ENCODE data around the gene WASF1. TPM values are rescaled to one million over a fixed set of nuclear protein-coding genes. Genes with fewer than 3 reads are reported as not detected.
"Not testable (repeated sequence)": the region's sequence is repeated elsewhere in the genome, so short reads cannot be mapped to it uniquely, and the experiment has no call there.

The WASF1 gene
- total RNA-seq, 1 donor from 2014 or later, result 5.9 TPM

DNA sequence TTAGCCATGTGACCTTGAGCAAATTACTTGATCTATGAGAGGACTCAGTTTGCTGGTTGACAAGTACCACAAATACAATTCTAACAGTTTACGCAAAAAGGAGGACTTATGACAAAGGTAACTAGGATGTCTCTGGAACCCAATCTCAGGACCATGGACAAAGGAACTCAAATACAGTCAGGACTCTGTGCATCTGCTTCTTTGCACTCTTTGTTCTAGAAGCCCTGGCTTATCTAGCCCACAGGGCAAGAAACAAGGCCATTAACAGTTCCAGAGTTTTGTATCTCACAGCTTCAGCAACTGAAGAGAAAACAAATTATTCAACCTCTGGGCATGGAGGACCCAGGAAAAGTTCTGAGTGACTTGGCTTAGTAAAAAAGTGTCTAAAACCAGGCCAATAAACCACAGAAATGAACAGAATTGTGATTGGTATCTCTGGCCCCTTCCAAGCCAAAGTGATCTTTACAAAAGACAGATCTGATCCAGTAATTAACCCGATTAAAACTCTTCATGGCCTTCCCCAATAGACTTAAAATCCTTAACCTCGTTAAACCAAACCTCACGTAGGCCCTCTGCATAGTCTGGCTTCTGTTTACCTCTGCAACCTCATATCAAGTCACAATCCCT is 5.9 kb downstream of the WASF1 start:
- no peak for DNase-seq (ENCODE audit: low spot score)

GRCh38 chr6:110170081-110170480 is 9.4 kb downstream of the WASF1 start:
- no peak for DNase-seq (ENCODE audit: low spot score)

DNA sequence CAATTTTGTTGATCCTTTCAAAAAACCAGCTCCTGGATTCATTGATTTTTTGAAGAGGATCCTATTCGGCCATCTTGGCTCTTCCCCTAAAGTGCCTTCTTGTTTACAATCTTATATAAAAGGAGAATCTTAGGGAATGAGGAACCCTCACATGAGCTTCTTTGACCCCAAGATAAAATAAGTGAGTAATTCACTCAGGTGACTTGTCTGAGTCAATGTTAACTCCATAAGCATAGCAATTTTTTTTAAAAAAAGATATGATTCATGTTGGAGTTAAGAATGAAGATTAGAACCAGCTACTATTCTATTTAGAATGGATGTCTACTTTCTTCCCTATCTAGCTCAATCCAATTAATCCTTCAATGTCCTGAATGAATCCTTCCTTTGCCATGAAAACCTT is 21.0 kb downstream of the WASF1 start:
- no peak for DNase-seq (ENCODE audit: low spot score)

DNA sequence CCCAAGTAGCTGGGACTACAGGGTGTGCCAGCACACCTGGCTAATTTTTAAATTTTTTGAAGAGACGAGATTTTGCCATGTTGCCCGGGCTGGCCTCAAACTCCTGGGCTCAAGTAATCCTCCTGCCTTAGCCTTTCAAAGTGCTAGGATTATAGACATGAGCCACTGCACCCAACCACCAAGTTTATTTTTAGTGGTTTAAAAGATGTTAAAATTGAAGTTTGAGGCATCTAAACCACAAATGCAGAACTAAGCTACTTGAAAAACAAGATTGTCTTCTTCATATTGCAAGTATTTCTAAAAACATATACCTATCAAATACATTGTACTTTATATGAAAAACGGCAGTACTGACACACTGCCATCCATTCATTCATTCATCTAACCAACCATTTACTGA is 31.6 kb downstream of the WASF1 start:
- DNase-seq (ENCODE audit: low spot score), result no peak

GRCh38 chr6:110140650-110141049 is 38.8 kb downstream of the WASF1 start:
- no peak for DNase-seq (ENCODE audit: low spot score)

GRCh38 chr6:110139052-110139451 is 40.4 kb downstream of the WASF1 start:
- DNase-seq (ENCODE audit: low spot score), result no peak

- DNase-seq (ENCODE audit: low spot score), result no peak
Observed at GRCh38 chr6:110137924-110138887, 41.3 kb downstream of the WASF1 start.

DNA sequence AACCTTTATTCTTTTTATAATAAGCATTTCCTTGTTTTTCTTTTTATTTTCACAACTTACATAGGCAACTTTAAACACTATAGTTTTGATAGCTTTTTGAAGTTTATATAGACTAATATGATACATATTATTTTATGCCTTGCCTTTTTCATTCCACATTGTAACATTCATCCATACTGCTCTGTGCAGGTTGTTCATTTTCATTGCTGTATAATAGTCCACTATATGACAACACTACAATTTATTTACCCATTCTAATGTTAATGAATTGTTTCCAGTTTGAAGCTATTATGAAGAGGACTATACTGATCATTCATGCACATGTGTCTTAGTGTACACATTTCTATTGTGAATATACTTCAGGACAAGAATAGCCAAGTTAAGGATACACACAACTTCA is 49.1 kb downstream of the WASF1 start:
- DNase-seq (ENCODE audit: low spot score), result no peak

DNA sequence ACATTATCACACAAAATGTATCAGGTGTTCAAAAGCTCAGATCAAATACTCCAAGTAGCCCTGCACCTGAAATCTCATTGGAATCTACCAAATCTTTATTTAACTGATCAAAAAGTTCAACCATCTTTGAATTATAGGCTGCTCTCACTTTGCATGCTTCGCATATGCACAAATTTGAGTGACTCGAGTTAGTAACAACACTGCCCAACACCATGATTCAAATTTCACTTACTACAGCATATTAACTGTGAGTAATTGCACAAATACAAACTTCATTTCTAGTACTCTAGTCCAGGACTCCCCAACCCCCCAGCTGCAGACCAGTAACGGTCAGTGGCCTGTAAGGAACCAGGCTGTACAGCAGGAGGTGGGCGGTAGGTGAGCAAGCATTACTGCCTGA is 51.1 kb downstream of the WASF1 start:
- no peak for DNase-seq (ENCODE audit: low spot score)

DNA sequence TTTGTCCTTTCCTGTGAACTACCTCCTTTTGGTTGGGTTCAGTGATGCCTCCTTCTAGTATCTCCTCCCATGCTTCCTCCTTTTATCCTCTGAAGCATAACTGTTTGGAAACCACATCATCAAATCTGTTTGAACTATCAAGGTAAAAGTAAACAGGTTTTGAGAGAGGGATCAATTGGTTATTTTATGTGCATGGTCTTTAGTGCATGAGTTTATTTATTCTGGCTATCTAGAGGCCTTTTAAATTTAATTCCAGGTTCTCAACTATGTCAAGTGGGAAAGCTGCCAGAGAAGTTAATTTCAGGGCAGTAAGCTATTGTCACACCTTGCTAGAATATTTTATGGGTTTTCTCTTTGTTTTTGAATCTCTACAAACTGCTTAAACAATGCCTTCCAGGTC is 54.1 kb downstream of the WASF1 start:
- no peak for DNase-seq (ENCODE audit: low spot score)

GRCh38 chr6:110121655-110122054 is 57.8 kb downstream of the WASF1 start:
- DNase-seq (ENCODE audit: low spot score), result not testable (repeated sequence)

GRCh38 chr6:110116258-110116657 is 63.2 kb downstream of the WASF1 start:
- no peak for DNase-seq (ENCODE audit: low spot score)

DNA sequence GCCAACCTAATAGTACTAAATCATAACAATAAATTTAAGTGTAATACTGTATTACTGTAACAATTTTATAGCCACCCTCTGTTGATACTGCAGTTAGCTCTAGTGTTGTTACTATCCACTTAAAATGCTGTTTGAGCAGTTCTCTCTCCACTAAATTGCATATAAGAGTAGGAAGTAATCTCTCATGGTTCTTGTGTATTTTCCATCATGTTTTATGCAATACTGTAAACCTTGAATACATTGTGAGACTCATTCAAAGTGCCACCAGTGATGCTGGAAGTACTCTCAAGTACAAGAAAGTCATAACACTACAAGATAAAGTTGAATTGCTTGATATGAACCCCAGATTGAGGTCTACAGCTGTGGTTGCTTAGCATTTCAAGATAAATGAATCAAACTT is 65.5 kb downstream of the WASF1 start:
- no peak for DNase-seq (ENCODE audit: low spot score)

DNA sequence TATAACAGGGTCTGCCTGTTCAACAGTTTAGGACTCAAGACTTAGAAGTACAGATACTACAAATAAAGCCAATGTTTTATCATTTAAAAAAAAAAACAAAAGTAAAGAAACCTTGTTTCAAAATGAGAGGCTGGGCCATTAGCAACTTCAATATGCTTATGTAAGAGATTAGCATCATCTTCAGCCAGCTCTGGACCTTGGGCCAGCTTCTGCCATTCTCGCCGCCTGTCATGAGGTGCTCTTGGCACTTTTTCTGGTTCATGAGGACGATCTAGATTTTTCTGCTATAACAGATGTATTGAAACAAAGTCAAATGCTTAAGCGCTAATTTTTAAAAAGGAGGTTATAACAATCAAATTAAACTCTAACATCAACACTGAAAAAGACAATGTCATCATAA is 74.2 kb downstream of the WASF1 start:
- DNase-seq (ENCODE audit: low spot score), result no peak

GRCh38 chr6:110103260-110103659 is 76.2 kb downstream of the WASF1 start:
- no peak for DNase-seq (ENCODE audit: low spot score)

GRCh38 chr6:110102411-110102810 is 77.1 kb downstream of the WASF1 start:
- no peak for DNase-seq (ENCODE audit: low spot score)

DNA sequence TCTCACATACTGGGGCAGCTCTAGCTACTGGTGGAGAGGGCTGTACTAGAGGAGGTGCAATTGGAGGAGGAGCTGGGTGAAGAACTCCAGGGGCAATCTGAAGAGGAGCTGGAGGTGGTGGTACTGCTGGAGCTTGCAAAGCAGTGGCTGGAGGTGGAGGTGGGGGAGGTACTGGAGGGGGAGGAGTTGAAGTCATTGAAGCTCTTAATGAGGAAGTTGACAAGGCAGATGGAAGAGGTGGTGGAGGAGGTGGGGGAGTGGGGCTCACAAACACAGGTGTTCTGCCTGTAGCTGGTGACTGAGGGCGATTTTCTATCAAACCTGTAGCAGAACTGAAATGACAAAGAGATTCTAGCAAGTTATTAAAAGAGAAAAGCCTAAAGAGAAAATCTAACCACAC is 77.6 kb downstream of the WASF1 start:
- DNase-seq (ENCODE audit: low spot score), result no peak

- DNase-seq (ENCODE audit: low spot score), result peak; percentile 53
Observed at GRCh38 chr6:110098511-110099116, 80.9 kb downstream of the WASF1 start.

DNA sequence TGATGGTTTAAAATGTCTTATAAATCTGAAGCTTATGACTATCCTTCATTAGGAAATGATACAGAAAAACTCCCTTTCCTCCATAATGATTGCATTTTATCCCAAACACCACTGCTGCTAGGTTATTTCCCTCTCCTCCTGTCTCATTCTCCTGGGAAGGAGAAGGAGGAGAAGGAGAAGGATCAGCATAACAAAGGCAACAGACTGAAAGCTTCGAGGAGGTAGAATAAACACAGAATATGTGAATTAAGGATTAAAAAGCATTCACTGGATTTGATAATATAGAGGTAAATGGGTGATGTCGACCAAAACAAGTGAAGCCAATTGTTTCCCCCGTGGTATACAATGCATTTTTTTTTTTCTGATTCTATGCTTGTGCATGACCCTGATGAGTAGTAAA is 82.0 kb downstream of the WASF1 start:
- no peak for DNase-seq (ENCODE audit: low spot score)

- no peak for DNase-seq (ENCODE audit: low spot score)
Observed at GRCh38 chr6:110095935-110096334, 83.5 kb downstream of the WASF1 start.

DNA sequence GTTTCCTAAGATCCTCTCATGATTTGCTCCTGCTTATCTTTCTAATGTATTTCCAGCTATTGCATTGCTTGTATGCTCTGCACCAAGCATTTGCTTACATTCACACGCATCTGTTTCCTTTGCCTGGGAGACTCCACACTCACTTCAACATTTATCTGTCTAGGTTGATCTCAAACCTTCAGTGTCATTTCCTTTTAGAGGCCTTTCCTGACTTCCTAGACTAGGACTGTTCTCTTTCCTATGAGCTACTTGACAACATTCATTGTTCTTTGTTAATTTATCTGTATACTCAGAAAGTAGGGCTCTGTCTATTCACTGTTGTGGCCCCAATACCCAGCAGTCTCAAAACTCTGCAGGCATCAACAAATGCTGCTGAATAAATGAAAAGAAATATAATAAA is 84.4 kb downstream of the WASF1 start:
- no peak for DNase-seq (ENCODE audit: low spot score)

DNA sequence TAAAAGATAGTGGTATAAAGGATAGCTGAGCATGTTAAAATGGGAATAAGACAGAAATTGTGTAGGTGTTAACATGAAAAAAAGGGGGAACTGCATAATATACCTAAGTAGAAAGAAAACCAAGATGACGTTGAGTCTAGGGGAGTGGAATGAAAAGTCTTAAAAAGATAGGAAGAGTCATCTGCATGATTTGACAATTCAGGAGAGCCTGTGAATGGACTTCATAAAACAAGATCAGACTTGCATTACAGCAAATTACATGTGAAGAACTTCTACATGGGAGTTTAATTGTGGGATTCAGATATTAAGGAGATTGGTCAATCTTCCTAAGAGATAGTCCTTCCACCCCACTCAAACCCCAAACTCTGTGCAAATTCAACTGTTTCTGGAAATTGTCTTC is 85.5 kb downstream of the WASF1 start:
- no peak for DNase-seq (ENCODE audit: low spot score)

GRCh38 chr6:110090876-110091275 is 88.6 kb downstream of the WASF1 start:
- DNase-seq (ENCODE audit: low spot score), result no peak
